Neural cell (in vitro differentiated cells): ENCODE measurements around the gene GLS2.

ENCODE experiments used
- EP300 ChIP-seq: fragments of 450-650 bp; conservative IDR thresholded peaks from 2 replicates; pipeline ENCODE4 v1.6.1; 2014; ENCODE audit warnings: antibody characterized with exemption, mild to moderate bottlenecking, moderate library complexity; ENCODE audit not compliant: poor library complexity, severe bottlenecking
- POLR2AphosphoS5 ChIP-seq: IDR thresholded peaks from 2 replicates; pipeline ENCODE4 v1.6.1; 2012
- TAF1 ChIP-seq: IDR thresholded peaks from 2 replicates; pipeline ENCODE4 v1.6.1; 2012; ENCODE audit warnings: low read depth
- TF ChIP-seq, protein P1 (sequence below): fragments of 450-650 bp; IDR thresholded peaks from 2 replicates; pipeline ENCODE4 v1.5.1; 2014; ENCODE audit warnings: antibody characterized with exemption, mild to moderate bottlenecking, moderate library complexity; ENCODE audit not compliant: poor library complexity, severe bottlenecking

GRCh38 chr12:56476972-56477432, 11.0 kb downstream of the GLS2 start:
- TF ChIP-seq POLR2AphosphoS5 = no peak
- TF ChIP-seq, protein P1, sequence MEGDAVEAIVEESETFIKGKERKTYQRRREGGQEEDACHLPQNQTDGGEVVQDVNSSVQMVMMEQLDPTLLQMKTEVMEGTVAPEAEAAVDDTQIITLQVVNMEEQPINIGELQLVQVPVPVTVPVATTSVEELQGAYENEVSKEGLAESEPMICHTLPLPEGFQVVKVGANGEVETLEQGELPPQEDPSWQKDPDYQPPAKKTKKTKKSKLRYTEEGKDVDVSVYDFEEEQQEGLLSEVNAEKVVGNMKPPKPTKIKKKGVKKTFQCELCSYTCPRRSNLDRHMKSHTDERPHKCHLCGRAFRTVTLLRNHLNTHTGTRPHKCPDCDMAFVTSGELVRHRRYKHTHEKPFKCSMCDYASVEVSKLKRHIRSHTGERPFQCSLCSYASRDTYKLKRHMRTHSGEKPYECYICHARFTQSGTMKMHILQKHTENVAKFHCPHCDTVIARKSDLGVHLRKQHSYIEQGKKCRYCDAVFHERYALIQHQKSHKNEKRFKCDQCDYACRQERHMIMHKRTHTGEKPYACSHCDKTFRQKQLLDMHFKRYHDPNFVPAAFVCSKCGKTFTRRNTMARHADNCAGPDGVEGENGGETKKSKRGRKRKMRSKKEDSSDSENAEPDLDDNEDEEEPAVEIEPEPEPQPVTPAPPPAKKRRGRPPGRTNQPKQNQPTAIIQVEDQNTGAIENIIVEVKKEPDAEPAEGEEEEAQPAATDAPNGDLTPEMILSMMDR = no peak
- TF ChIP-seq TAF1 = no peak
- no peak for TF ChIP-seq EP300
